DND-41 (cell line): ENCODE measurements around the gene CNNM2.

ENCODE experiments used
- CTCF ChIP-seq: IDR thresholded peaks from 2 replicates; pipeline ENCODE4 v1.5.1; 2012; ENCODE audit warnings: borderline replicate concordance, low read length, moderate library complexity, mild to moderate bottlenecking; ENCODE audit not compliant: poor library complexity, severe bottlenecking; ENCODE audit errors: extremely low read depth
- EZH2 ChIP-seq: IDR thresholded peaks from 3 replicates; pipeline ENCODE4 v1.6.1; 2012; ENCODE audit warnings: borderline replicate concordance, low read depth, mild to moderate bottlenecking, moderate library complexity, low read length, inconsistent platforms; ENCODE audit not compliant: severe bottlenecking

DNA sequence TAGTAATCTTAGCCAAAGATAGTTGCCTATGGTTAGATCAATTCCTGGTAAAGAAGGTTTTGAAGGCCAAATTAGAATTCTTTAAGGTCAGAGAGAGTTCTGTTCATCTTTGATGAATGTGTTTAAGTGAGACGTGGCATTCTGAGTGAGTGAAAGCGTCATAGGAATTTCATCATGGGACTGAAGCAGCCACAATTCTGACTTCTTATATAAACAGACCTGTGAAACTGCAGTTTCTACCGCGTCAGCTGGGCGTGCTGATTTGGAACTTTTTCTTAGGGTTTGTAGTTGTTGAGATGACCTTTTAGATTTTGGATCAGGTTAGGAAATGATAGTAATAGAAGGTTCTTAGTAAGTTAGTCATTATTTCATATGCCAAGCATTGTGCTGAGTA, 103.8 kb downstream of the CNNM2 start:
- TF ChIP-seq CTCF (no peak), EZH2 (no peak)
